Body of pancreas (tissue), 4 donors: Measurements from ENCODE around the gene ZNF789.

Source experiments
- CTCF ChIP-seq, 7 experiments: fragments of 450-650 bp in 4 of 7; fragments of 200-600 bp in 3 of 7; sonication (generic) in 3 of 7; IDR thresholded peaks; one replicate each; pipeline ENCODE4 v1.5.1; 2016 to 2019; ENCODE audit warnings: antibody characterized with exemption in 7 of 7
- POLR2A ChIP-seq, 3 donors: fragments of 450-650 bp; IDR thresholded peaks; one replicate each; pipeline ENCODE4 v1.6.1; 2016; ENCODE audit warnings: antibody characterized with exemption in 3 of 3, mild to moderate bottlenecking in 2 of 3

GRCh38 chr7:99497766-99498545 lies 25.3 kb downstream of the ZNF789 start:
- TF ChIP-seq CTCF (IDR thresholded peaks at IDR 0.05) (no peak), POLR2A (IDR thresholded peaks at IDR 0.05) (no peak)
